ENCODE results near the gene ROPN1L.

DNA sequence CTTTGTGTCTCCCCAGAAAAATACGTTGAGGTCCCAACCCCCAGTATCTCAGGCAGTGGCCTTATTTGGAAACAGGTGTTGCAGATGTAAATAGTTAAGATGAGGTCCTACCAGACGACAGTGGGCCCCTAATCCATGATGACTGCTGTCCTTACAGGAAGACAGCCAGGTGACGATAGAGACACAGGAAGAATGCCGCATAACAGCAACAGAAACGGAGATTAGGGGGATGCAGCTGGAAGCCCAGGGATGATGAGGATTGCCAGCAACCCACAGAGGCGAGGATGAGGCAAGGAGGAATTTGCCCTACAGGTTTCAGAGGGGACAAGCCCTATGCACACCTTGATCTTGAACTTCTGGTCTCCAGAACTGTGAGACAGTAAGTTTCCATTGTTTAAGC lies 46.5 kb downstream of the ROPN1L start:
- TF ChIP-seq, protein P1, sequence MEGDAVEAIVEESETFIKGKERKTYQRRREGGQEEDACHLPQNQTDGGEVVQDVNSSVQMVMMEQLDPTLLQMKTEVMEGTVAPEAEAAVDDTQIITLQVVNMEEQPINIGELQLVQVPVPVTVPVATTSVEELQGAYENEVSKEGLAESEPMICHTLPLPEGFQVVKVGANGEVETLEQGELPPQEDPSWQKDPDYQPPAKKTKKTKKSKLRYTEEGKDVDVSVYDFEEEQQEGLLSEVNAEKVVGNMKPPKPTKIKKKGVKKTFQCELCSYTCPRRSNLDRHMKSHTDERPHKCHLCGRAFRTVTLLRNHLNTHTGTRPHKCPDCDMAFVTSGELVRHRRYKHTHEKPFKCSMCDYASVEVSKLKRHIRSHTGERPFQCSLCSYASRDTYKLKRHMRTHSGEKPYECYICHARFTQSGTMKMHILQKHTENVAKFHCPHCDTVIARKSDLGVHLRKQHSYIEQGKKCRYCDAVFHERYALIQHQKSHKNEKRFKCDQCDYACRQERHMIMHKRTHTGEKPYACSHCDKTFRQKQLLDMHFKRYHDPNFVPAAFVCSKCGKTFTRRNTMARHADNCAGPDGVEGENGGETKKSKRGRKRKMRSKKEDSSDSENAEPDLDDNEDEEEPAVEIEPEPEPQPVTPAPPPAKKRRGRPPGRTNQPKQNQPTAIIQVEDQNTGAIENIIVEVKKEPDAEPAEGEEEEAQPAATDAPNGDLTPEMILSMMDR (IDR thresholded peaks at IDR 0.05; ENCODE audit: poor library complexity): no peak
- TF ChIP-seq EZH2 (IDR thresholded peaks at IDR 0.05; ENCODE audit: borderline replicate concordance): no peak

All from hepatocyte (in vitro differentiated cells).